GM12875 (cell line): ENCODE results near the gene KCNJ12.

Source experiments
- H3K4me3 ChIP-seq: one replicate; pipeline ENCODE4 v1.5.1; 2011; ENCODE audit warnings: low read depth, low read length, control low read depth
- TF ChIP-seq, protein P1 (sequence below): IDR thresholded peaks from 2 replicates; pipeline ENCODE4 v1.5.1; 2011; ENCODE audit warnings: low read depth, mild to moderate bottlenecking, control low read depth, inconsistent platforms, low read length, moderate library complexity, borderline replicate concordance; ENCODE audit not compliant: insufficient read depth

KCNJ12 gene

GRCh38 chr17:21372256-21372954 is 3.8 kb upstream of the KCNJ12 start:
- no peak overlapping the region for H3K4me3 ChIP-seq
- TF ChIP-seq, protein P1, sequence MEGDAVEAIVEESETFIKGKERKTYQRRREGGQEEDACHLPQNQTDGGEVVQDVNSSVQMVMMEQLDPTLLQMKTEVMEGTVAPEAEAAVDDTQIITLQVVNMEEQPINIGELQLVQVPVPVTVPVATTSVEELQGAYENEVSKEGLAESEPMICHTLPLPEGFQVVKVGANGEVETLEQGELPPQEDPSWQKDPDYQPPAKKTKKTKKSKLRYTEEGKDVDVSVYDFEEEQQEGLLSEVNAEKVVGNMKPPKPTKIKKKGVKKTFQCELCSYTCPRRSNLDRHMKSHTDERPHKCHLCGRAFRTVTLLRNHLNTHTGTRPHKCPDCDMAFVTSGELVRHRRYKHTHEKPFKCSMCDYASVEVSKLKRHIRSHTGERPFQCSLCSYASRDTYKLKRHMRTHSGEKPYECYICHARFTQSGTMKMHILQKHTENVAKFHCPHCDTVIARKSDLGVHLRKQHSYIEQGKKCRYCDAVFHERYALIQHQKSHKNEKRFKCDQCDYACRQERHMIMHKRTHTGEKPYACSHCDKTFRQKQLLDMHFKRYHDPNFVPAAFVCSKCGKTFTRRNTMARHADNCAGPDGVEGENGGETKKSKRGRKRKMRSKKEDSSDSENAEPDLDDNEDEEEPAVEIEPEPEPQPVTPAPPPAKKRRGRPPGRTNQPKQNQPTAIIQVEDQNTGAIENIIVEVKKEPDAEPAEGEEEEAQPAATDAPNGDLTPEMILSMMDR: no peak

GRCh38 chr17:21373036-21373435 is 3.1 kb upstream of the KCNJ12 start:
- TF ChIP-seq, protein P1: no peak
- H3K4me3 ChIP-seq: no peak overlapping the region

- H3K4me3 ChIP-seq: no peak overlapping the region
- TF ChIP-seq, protein P1: no peak
These were observed 2.3 kb upstream of the KCNJ12 start for GRCh38 chr17:21373696-21374440.

GRCh38 chr17:21374441-21375161 is 1.6 kb upstream of the KCNJ12 start:
- H3K4me3 ChIP-seq: no peak overlapping the region
- TF ChIP-seq, protein P1: no peak

DNA sequence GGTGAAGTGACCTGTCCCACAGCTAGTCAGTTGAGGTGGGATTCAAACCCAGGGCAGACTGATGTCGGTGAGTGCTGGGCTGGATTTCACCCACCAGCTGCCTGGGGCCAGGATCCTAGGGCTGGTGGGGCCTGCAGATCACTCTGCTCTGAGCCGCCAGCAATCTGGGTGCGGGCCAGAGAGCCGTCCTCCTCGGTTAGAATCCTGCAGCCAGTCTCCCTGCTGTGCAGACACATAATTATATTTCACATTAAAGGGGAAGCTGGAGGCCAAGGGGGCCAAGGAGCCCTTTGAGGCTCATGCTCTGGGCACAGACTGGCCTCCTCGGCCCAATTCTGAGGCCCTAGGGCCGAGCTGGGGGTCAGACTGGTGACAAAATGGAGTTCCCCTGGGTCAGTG is 996 bp upstream of the KCNJ12 start:
- TF ChIP-seq, protein P1: no peak
- no peak overlapping the region for H3K4me3 ChIP-seq

GRCh38 chr17:21375757-21376080 is 438 bp upstream of the KCNJ12 start:
- no peak overlapping the region for H3K4me3 ChIP-seq
- TF ChIP-seq, protein P1: no peak
